Smooth muscle cell (in vitro differentiated cells): ENCODE results near the gene TELO2. TPM values are rescaled to one million over a fixed set of nuclear protein-coding genes. Genes with fewer than 3 reads are reported as not detected.
A peak's percentile ranks its signal among the peaks of the same experiment; 100 is the strongest.

Experiments
- DNase-seq: peaks from one replicate; lab custom pipeline; 2025; ENCODE audit not compliant: unreplicated experiment; lab: John Stamatoyannopoulos, UW
- H2AFZ ChIP-seq: fragments of 200-600 bp; sonication (generic); 2 replicates; pipeline ENCODE4 v1.6.0; 2016; ENCODE audit warnings: antibody characterized with exemption, low read depth, mild to moderate bottlenecking
- H3F3A ChIP-seq: fragments of 200-600 bp; sonication (generic); 2 replicates; pipeline ENCODE4 v1.6.0; 2017; ENCODE audit warnings: antibody characterized with exemption, low read depth
- H3K27ac ChIP-seq: fragments of 200-600 bp; sonication (generic); 2 replicates; pipeline ENCODE4 v1.5.1; 2016; ENCODE audit warnings: low read depth, mild to moderate bottlenecking
- H3K27me3 ChIP-seq: fragments of 200-600 bp; sonication (generic); 2 replicates; pipeline ENCODE4 v1.6.1; 2016; ENCODE audit warnings: low read depth, mild to moderate bottlenecking
- H3K36me3 ChIP-seq: fragments of 200-600 bp; sonication (generic); 2 replicates; pipeline ENCODE4 v1.5.1; 2016; ENCODE audit warnings: low read depth
- H3K4me1 ChIP-seq: fragments of 200-600 bp; sonication (generic); 2 replicates; pipeline ENCODE4 v1.5.1; 2016; ENCODE audit warnings: low read depth
- H3K4me2 ChIP-seq: fragments of 200-600 bp; sonication (generic); 2 replicates; pipeline ENCODE4 v1.6.0; 2016; ENCODE audit warnings: mild to moderate bottlenecking
- H3K4me3 ChIP-seq: fragments of 200-600 bp; sonication (generic); 2 replicates; pipeline ENCODE4 v1.5.1; 2016; ENCODE audit warnings: mild to moderate bottlenecking
- H3K79me2 ChIP-seq: fragments of 200-600 bp; sonication (generic); 2 replicates; pipeline ENCODE4 v1.6.0; 2016; ENCODE audit warnings: low read depth, mild to moderate bottlenecking
- H3K9ac ChIP-seq: fragments of 200-600 bp; sonication (generic); 2 replicates; pipeline ENCODE4 v1.6.0; 2016; ENCODE audit warnings: low read depth
- H3K9me3 ChIP-seq: fragments of 200-600 bp; sonication (generic); replicated peaks from 2 replicates; pipeline ENCODE4 v1.5.1; 2016; ENCODE audit warnings: low read depth
- H4K20me1 ChIP-seq: fragments of 200-600 bp; sonication (generic); 2 replicates; pipeline ENCODE4 v1.6.0; 2016; ENCODE audit warnings: low read depth
- CTCF ChIP-seq: fragments of 200-600 bp; sonication (generic); IDR thresholded peaks from 2 replicates; pipeline ENCODE4 v1.5.1; 2017; ENCODE audit warnings: borderline replicate concordance, mild to moderate bottlenecking, antibody characterized with exemption; ENCODE audit not compliant: insufficient read depth, poor library complexity, severe bottlenecking
- WGBS: methylation state at CpG from one replicate; pipeline ENCODE4 v1.1.7; 2016; ENCODE audit warnings: low lambda C conversion rate; 5-methylcytosine and 5-hydroxymethylcytosine counted together
- polyA plus RNA-seq: library from polyadenylated mRNA; unstranded; fragments of >200 nt; fragmentation: Nextera tagmentation; extraction: Ambion mirVana; gene quantifications from 2 replicates; pipeline ENCODE4 v1.2.1, GENCODE V29; 2016
- total RNA-seq: library from RNA; depleted of rRNA; stranded (reverse); fragments of >200 nt; gene quantifications from 2 replicates; pipeline ENCODE4 v1.2.3, GENCODE V29; 2014

TELO2 gene
- total and polyA plus RNA-seq, 2 experiments from 2014 or later, result 6.5 to 22.9 TPM

DNA sequence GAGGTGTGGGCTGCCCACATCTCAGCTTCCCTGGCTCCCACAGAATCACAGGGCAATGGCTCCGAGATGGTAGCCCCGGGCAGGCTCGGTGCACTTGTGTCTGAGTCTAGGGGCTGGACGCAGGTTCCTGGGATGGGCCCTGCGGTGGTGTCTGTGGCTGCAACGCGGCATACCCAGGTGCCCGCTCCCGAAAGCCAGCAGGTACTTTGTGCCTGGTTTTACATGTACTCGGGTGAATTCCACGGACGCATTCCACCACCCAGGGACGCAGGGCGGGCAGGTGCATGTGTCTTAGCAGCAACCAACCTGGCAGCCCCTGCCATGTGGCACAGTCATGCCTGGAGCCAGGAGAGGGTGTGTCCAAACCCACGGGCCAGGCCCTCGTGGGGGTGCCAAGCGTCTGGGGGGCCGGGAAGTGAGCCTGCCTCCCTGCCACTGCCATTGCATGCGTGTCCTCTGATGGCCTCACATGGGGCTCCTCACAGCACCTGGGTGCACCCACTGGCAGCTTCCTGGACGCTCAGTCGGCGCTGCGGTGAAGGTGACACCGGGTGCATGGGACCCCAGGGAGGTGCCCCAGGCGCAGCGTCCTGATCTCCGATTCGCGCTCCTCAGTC is 35.9 kb downstream of the TELO2 start:
- Histone ChIP-seq H3K27ac (no peak overlapping the region), H3K9ac (no peak overlapping the region), H3F3A (peaks cover 4% of the 10 kb centered on the region), H3K79me2 (no peaks in the 10 kb centered on the region), H2AFZ (no peak overlapping the region), H3K9me3 (no peaks in the 10 kb centered on the region), H3K36me3 (no peaks in the 10 kb centered on the region), H3K4me1 (no peaks in the 10 kb centered on the region), H3K27me3 (no peaks in the 10 kb centered on the region), H3K4me3 (no peak overlapping the region), H4K20me1 (no peaks in the 10 kb centered on the region), H3K4me2 (no peak overlapping the region)
- no peak for TF ChIP-seq CTCF
- 96% methylated on average over 29 of the region's 29 CpGs for WGBS
- DNase-seq, result no peak

GRCh38 chr16:1530349-1530882 is 37.3 kb downstream of the TELO2 start:
- 72% methylated on average over 27 of the region's 27 CpGs for WGBS
- Histone ChIP-seq H3K27me3 (no peaks in the 10 kb centered on the region), H4K20me1 (no peaks in the 10 kb centered on the region), H3K9me3 (no peaks in the 10 kb centered on the region), H3K27ac (peak overlapping the region; percentile 22), H3K4me2 (peak overlapping the region; percentile 55), H3F3A (peaks cover 4% of the 10 kb centered on the region), H3K4me1 (no peaks in the 10 kb centered on the region), H3K4me3 (no peak overlapping the region), H2AFZ (no peak overlapping the region), H3K36me3 (no peaks in the 10 kb centered on the region), H3K9ac (no peak overlapping the region), H3K79me2 (peaks cover 9% of the 10 kb centered on the region)
- no peak for DNase-seq
- no peak for TF ChIP-seq CTCF

DNA sequence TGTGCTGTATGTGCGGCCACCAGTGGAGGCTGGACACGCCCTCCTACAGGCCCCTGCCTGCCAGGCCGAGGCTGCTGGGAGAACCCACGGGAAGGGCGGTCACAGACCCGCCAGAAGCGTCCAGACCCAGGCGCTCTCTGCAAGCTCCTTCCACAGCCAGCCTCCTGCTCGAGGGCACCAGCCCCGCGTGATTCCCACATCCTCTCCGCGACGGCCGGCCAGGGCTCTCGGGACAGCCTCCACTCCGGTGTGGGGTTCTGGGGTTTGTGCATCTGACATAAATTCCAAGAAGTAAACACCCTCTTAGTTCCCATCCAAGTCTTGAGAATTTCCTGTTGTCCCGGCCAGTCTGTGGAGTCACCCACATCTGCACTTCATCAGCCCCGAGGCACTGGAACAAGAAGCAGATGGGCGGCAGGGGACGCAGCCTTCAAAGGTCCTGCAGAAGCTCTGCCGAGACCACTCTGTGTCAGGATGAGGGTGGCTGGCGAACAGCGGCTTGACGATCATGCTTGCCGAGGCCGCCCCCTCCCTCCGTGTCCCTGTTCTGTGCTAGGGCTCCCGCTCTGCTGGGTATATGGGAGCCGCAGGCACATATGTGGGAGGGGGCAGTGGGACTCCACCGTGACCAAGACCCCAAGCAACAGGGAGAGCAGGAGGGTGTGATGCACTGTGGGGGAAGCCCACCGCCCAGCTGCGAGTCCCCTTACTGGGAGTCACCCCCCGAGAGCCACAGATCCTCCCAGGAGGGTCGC is 37.9 kb downstream of the TELO2 start:
- DNase-seq, result no peak
- H3K4me2 ChIP-seq, result peak overlapping the region; percentile 55
- H3K9ac ChIP-seq, result no peak overlapping the region
- H3K36me3 ChIP-seq, result no peaks in the 10 kb centered on the region
- 29% methylated on average over 31 of the region's 35 CpGs for whole genome bisulfite sequencing
- H3K27ac ChIP-seq, result peak overlapping the region; percentile 22
- H4K20me1 ChIP-seq, result no peaks in the 10 kb centered on the region
- H2AFZ ChIP-seq, result no peak overlapping the region
- H3K4me1 ChIP-seq, result no peaks in the 10 kb centered on the region
- H3F3A ChIP-seq, result peaks cover 4% of the 10 kb centered on the region
- H3K79me2 ChIP-seq, result peaks cover 14% of the 10 kb centered on the region
- no peak for TF ChIP-seq CTCF
- no peaks in the 10 kb centered on the region for H3K9me3 ChIP-seq
- H3K27me3 ChIP-seq, result no peaks in the 10 kb centered on the region
- H3K4me3 ChIP-seq, result no peak overlapping the region
